ENCODE data around the gene RYR3. TPM values are rescaled to one million over a fixed set of nuclear protein-coding genes. Genes with fewer than 3 reads are reported as not detected.
"Not testable (repeated sequence)": the region's sequence is repeated elsewhere in the genome, so short reads cannot be mapped to it uniquely, and the experiment has no call there.

RYR3 gene
- total RNA-seq, 5 donors from 2014 or later (not counting 1 experiment from before 2014, with no cell fraction given), result 0.03 to 0.07 (median 0.04) TPM; not detected in 1

DNA sequence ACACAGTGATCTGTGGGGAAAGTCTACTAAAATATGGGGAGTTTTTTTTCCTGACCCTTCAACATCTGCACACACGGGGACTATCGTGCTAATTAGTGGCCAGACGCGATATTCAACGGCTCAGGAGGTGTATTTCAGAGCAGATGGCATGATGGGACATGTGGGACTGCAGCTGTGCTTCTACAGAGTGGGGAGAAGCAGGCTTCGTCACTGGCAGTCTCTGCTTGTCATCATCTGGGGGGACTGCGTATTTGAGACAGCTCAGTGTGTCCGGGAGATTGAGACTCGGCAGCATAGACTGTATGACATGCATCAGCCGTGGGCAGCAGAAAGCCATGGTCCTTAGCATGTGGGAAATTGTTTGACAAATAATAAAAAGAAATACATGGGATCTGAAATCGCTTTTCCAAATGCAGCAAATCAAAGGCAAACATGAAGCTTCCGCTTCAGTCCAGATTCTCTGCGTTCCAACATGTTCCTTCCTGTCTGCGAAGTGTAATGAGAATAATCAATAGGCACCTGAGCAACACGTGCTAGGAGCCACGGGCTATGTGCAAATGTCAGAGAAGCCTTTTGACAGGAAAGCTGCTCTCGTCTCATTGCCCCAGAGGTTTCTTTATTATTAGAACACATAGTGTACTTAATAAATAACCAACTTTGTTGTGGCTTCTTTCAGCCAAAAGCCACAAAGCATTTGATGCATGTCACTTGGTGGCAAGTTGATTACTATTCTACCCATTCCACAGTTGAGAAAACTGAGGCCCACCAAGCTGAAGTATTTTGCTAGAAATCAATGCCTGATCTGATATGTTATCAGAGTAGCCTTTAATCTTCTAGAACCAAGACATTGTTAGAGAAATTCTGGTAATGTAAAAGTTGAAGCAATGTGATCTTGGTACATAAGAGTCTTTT is 276.3 kb downstream of the RYR3 start:
- no peak for ATAC-seq (replicated peaks in 1 of 4)
- H3K27me3 Mint-ChIP-seq, result peaks cover 3 to 9% of the 10 kb centered on the region in 2 donors

DNA sequence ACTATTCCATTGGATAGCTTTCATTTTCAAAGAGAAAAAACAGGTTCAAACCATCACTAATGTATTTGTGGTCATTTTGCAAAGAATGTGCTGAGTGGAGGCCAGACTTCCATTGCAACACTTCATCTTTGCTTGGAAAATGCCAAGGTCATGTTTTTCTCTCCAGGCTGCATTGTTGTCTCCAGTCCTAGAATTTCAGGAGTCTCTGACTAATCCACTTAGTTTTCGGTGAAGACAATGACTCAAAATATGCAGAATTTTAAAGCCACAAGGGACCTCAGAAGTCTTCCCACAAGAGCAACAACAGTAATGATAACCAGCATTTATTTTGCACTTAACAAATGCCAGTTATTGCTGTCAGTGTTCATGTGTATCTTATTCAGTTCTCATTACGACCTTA is 277.0 kb downstream of the RYR3 start:
- Mint-ChIP-seq H3K27me3 (peaks cover 10 to 11% of the 10 kb centered on the region in 2 donors), H3K36me3 (no peaks in the 10 kb centered on the region), H3K9me3 (peaks cover 0 to 3% (median 0%) of the 10 kb centered on the region in 3 donors), H3K4me3 (no peak overlapping the region), H3K27ac (no peak overlapping the region), H3K4me1 (no peaks in the 10 kb centered on the region)
- WGBS (ENCODE audit: insufficient coverage), result 86% methylated on average over 1 of the region's 2 CpGs
- ChIA-PET POLR2A (no interaction called here), CTCF (no interaction called here)
- no peak overlapping the region for H3K4me3 ChIP-seq (ENCODE audit: control insufficient read depth in 1 of 2, extremely low read depth in 1 of 2, low read length in 1 of 2)
- no peak overlapping the region for H3K27ac ChIP-seq (ENCODE audit: low read length)
- no peak for ATAC-seq (replicated peaks in 1 of 4)
- DNase-seq, result no peak
- no peaks in the 10 kb centered on the region for H3K4me1 ChIP-seq (ENCODE audit: control insufficient read depth in 1 of 2, extremely low read depth in 1 of 2, insufficient read depth in 2 of 2, low read length in 2 of 2)
- no peaks in the 10 kb centered on the region for H3K36me3 ChIP-seq (ENCODE audit: control insufficient read depth in 2 of 2, extremely low read depth in 1 of 2, insufficient read depth in 1 of 2, low read length in 1 of 2)
- no peaks in the 10 kb centered on the region for H3K9me3 ChIP-seq
- no peaks in the 10 kb centered on the region for H3K27me3 ChIP-seq (replicated peaks in 1 of 2; ENCODE audit: control insufficient read depth in 2 of 2, extremely low read depth in 1 of 2, insufficient read depth in 2 of 2, low read length in 1 of 2)

More for the DNA sequence above, 276.3 kb downstream of the RYR3 start:
- Histone ChIP-seq H3K4me3 (ENCODE audit: control insufficient read depth in 1 of 2, extremely low read depth in 1 of 2, low read length in 1 of 2) (no peak overlapping the region), H3K27me3 (replicated peaks in 1 of 2; ENCODE audit: control insufficient read depth in 2 of 2, extremely low read depth in 1 of 2, insufficient read depth in 2 of 2, low read length in 1 of 2) (no peaks in the 10 kb centered on the region), H3K27ac (ENCODE audit: low read length) (no peak overlapping the region), H3K9me3 (no peaks in the 10 kb centered on the region), H3K36me3 (ENCODE audit: control insufficient read depth in 2 of 2, extremely low read depth in 1 of 2, insufficient read depth in 1 of 2, low read length in 1 of 2) (no peaks in the 10 kb centered on the region), H3K4me1 (ENCODE audit: control insufficient read depth in 1 of 2, extremely low read depth in 1 of 2, insufficient read depth in 2 of 2, low read length in 2 of 2) (no peaks in the 10 kb centered on the region)
- POLR2A ChIA-PET, result no interaction called here
- DNase-seq, result no peak
- H3K4me3 Mint-ChIP-seq, result no peak overlapping the region
- CTCF ChIA-PET, result no interaction called here
- no peaks in the 10 kb centered on the region for H3K36me3 Mint-ChIP-seq
- no peaks in the 10 kb centered on the region for H3K4me1 Mint-ChIP-seq
- no peak overlapping the region for H3K27ac Mint-ChIP-seq
- WGBS (ENCODE audit: insufficient coverage), result 84% methylated on average over 13 of the region's 17 CpGs
- peaks cover 0 to under 1% (median 0%) of the 10 kb centered on the region in 3 donors for H3K9me3 Mint-ChIP-seq

DNA sequence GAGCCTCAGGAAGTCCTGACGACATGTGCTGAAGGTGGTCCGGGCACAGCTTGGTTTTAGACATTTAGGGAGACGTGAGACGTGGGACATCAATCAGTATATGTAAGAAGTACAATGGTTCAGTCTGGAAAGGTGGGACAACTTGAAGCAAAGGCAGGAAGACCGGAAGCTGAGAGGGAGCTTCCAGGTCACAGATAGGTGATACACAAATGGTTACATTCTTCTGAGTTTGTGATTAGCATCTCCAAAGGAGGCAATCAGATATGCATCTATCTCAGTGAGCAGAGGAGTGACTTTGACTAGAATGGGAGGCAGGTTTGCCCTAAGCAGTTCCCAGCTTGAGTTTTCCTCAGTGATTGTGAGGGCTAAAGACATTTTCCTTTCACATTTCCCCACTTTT is 282.1 kb downstream of the RYR3 start:
- POLR2A ChIA-PET, result no interaction called here
- no peaks in the 10 kb centered on the region for H3K4me1 Mint-ChIP-seq
- no peak overlapping the region for H3K4me3 Mint-ChIP-seq
- Histone ChIP-seq H3K4me1 (ENCODE audit: control insufficient read depth in 1 of 2, extremely low read depth in 1 of 2, insufficient read depth in 2 of 2, low read length in 2 of 2) (no peaks in the 10 kb centered on the region), H3K27ac (ENCODE audit: low read length) (no peak overlapping the region), H3K36me3 (ENCODE audit: control insufficient read depth in 2 of 2, extremely low read depth in 1 of 2, insufficient read depth in 1 of 2, low read length in 1 of 2) (no peaks in the 10 kb centered on the region), H3K9me3 (no peaks in the 10 kb centered on the region), H3K4me3 (ENCODE audit: control insufficient read depth in 1 of 2, extremely low read depth in 1 of 2, low read length in 1 of 2) (no peak overlapping the region), H3K27me3 (replicated peaks in 1 of 2; ENCODE audit: control insufficient read depth in 2 of 2, extremely low read depth in 1 of 2, insufficient read depth in 2 of 2, low read length in 1 of 2) (no peaks in the 10 kb centered on the region)
- CTCF ChIA-PET, result no interaction called here
- DNase-seq (no peak), ATAC-seq (replicated peaks in 1 of 4) (no peak)
- no peak overlapping the region for H3K27ac Mint-ChIP-seq
- WGBS (ENCODE audit: insufficient coverage), result 88% methylated on average over 5 of the region's 5 CpGs
- H3K27me3 Mint-ChIP-seq, result peaks cover 11% of the 10 kb centered on the region in 2 donors
- peaks cover 0 to 3% (median 3%) of the 10 kb centered on the region in 3 donors for H3K9me3 Mint-ChIP-seq
- no peaks in the 10 kb centered on the region for H3K36me3 Mint-ChIP-seq

GRCh38 chr15:33598382-33598781 is 287.6 kb downstream of the RYR3 start:
- CTCF ChIA-PET, H3K36me3 Mint-ChIP-seq: not testable (repeated sequence)

DNA sequence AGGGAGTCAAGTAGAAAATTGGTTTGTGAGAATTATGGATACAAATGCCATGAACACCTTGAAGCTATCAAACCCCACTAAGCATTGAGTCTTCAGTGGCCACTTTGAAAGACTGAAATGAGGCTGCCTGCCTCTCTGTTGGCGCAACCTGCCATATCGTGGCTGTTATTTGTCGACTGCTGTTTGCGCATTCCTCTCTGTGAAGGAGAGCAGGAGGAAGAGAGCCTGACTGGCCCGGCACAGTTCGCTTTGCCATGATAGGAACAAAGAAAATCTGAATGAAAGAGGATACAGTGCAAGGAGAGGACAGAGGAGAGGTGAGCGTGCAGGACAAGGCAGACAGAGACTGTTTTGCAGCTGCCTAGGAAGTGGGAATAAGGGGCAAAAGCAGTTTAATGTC is 289.4 kb downstream of the RYR3 start:
- no peaks in the 10 kb centered on the region for H3K36me3 Mint-ChIP-seq
- no peaks in the 10 kb centered on the region for H3K9me3 ChIP-seq
- CTCF ChIA-PET, result no interaction called here
- H3K27ac Mint-ChIP-seq, result no peak overlapping the region
- H3K9me3 Mint-ChIP-seq, result no peaks in the 10 kb centered on the region
- POLR2A ChIA-PET, result no interaction called here
- WGBS (ENCODE audit: insufficient coverage), result 76% methylated on average over 7 of the region's 7 CpGs
- no peak overlapping the region for H3K27ac ChIP-seq (ENCODE audit: low read length)
- H3K4me3 ChIP-seq (ENCODE audit: control insufficient read depth in 1 of 2, extremely low read depth in 1 of 2, low read length in 1 of 2), result no peak overlapping the region
- no peaks in the 10 kb centered on the region for H3K27me3 Mint-ChIP-seq
- no peak for DNase-seq
- H3K4me1 ChIP-seq (ENCODE audit: control insufficient read depth in 1 of 2, extremely low read depth in 1 of 2, insufficient read depth in 2 of 2, low read length in 2 of 2), result no peaks in the 10 kb centered on the region
- H3K4me3 Mint-ChIP-seq, result no peak overlapping the region
- ATAC-seq (replicated peaks in 1 of 4), result no peak
- no peaks in the 10 kb centered on the region for H3K4me1 Mint-ChIP-seq
- no peaks in the 10 kb centered on the region for H3K36me3 ChIP-seq (ENCODE audit: control insufficient read depth in 2 of 2, extremely low read depth in 1 of 2, insufficient read depth in 1 of 2, low read length in 1 of 2)
- H3K27me3 ChIP-seq (replicated peaks in 1 of 2; ENCODE audit: control insufficient read depth in 2 of 2, extremely low read depth in 1 of 2, insufficient read depth in 2 of 2, low read length in 1 of 2), result no peaks in the 10 kb centered on the region

More at GRCh38 chr15:33598382-33598781, 287.6 kb downstream of the RYR3 start:
- H3K4me3 ChIP-seq (ENCODE audit: control insufficient read depth in 1 of 2, extremely low read depth in 1 of 2, low read length in 1 of 2); POLR2A ChIA-PET; DNase-seq; H3K27me3 Mint-ChIP-seq; H3K4me3 Mint-ChIP-seq; H3K4me1 Mint-ChIP-seq; H3K27ac Mint-ChIP-seq; H3K9me3 Mint-ChIP-seq; H3K9me3 ChIP-seq; H3K27ac ChIP-seq (ENCODE audit: low read length); H3K36me3 ChIP-seq (ENCODE audit: control insufficient read depth in 2 of 2, extremely low read depth in 1 of 2, insufficient read depth in 1 of 2, low read length in 1 of 2); H3K4me1 ChIP-seq (ENCODE audit: control insufficient read depth in 1 of 2, extremely low read depth in 1 of 2, insufficient read depth in 2 of 2, low read length in 2 of 2); H3K27me3 ChIP-seq (replicated peaks in 1 of 2; ENCODE audit: control insufficient read depth in 2 of 2, extremely low read depth in 1 of 2, insufficient read depth in 2 of 2, low read length in 1 of 2); ATAC-seq (replicated peaks in 1 of 4): not testable (repeated sequence)
- no CpG with 5 or more reads among the region's 4 CpGs for WGBS (ENCODE audit: insufficient coverage)

DNA sequence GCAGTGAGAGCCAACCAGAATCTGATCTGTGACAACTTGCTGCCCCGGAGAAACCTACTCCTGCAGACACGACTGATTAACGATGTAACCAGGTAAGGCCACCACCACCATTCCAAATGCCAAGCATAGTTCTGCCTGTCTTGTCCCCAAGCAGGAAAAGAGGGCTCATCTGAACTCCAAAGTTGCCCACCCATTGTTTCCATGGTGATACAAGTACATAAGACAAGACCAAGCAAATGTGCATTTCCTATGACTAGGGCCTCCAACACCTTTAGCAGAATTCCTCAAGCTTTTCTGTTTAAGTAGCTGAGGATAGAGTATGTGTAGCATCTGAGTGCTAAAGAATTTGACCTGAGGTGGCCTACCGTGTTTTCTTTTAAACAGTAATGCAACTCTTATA is 290.7 kb downstream of the RYR3 start:
- CTCF ChIA-PET, result no interaction called here
- no peaks in the 10 kb centered on the region for H3K9me3 ChIP-seq
- ATAC-seq (replicated peaks in 1 of 4) (no peak), DNase-seq (no peak)
- no peak overlapping the region for H3K27ac ChIP-seq (ENCODE audit: low read length)
- Mint-ChIP-seq H3K4me1 (no peaks in the 10 kb centered on the region), H3K27me3 (no peaks in the 10 kb centered on the region), H3K4me3 (no peak overlapping the region), H3K9me3 (no peaks in the 10 kb centered on the region), H3K27ac (no peak overlapping the region), H3K36me3 (no peaks in the 10 kb centered on the region)
- H3K4me1 ChIP-seq (ENCODE audit: control insufficient read depth in 1 of 2, extremely low read depth in 1 of 2, insufficient read depth in 2 of 2, low read length in 2 of 2), result no peaks in the 10 kb centered on the region
- no peaks in the 10 kb centered on the region for H3K27me3 ChIP-seq (replicated peaks in 1 of 2; ENCODE audit: control insufficient read depth in 2 of 2, extremely low read depth in 1 of 2, insufficient read depth in 2 of 2, low read length in 1 of 2)
- H3K4me3 ChIP-seq (ENCODE audit: control insufficient read depth in 1 of 2, extremely low read depth in 1 of 2, low read length in 1 of 2), result no peak overlapping the region
- WGBS (ENCODE audit: insufficient coverage), result no CpG with 5 or more reads among the region's 4 CpGs
- POLR2A ChIA-PET, result no interaction called here
- H3K36me3 ChIP-seq (ENCODE audit: control insufficient read depth in 2 of 2, extremely low read depth in 1 of 2, insufficient read depth in 1 of 2, low read length in 1 of 2), result no peaks in the 10 kb centered on the region
